Activated CD4-positive, alpha-beta T cell treated with anti-CD3 and anti-CD28 coated beads, Interleukin-2, amount 50 U/mL, for 16 hours (primary cell): ENCODE measurements around the gene DTNBP1.

ENCODE experiments used
- DNase-seq: peaks from one replicate; pipeline ENCODE4 v3.0.0-alpha.2; 2020

The DTNBP1 gene

DNA sequence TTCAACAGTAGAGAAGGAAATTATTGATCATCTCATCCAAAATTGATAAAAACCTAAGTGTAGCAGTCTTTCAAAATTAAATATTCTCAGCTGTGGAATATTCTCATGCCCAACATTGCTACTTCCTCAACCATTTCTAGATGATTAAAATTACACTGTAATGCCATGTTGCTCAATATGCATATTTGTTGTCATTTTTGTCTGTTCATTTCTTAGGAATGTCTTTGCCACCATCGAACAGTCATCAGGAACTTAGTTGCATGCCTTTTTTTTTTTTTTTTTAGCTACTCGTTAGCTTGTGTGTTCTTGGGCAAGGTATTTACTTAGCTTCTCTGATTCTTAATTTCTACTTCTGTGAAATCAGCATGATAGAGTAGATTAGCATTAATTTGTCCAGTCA is 188.6 kb downstream of the DTNBP1 start:
- no peak for DNase-seq

DNA sequence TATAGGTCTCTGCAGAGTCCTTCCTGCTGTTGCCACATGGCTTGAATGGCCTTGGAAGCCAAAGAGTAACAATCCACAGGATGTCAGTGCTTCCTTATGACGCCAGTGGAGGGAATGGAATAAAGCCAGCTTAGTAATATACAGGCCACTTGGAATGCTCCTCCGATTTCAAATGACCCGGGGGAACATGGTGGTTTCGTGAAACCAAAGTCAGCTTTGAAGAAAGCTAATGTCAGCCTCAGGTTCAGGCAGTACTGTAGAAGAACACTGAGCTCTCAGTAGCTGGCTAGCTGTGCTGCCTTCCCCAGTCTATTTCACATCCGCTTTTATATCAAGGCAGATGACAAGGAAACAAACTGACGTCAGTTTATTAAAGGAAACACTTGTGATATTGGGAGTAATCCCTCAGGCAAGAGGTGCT is 189.1 kb downstream of the DTNBP1 start:
- no peak for DNase-seq

GRCh38 chr6:15473174-15473573 is 189.7 kb downstream of the DTNBP1 start:
- DNase-seq: no peak
